ENCODE results near the gene PDCL3. TPM values are rescaled to one million over a fixed set of nuclear protein-coding genes. Genes with fewer than 3 reads are reported as not detected.

PDCL3 gene
- polyA plus RNA-seq, 1 donor (not counting 4 experiments of a cell fraction or from before 2014, with no cell fraction given): 42.2 TPM

GRCh38 chr2:100580367-100581276 lies 17.8 kb downstream of the PDCL3 start:
- Histone ChIP-seq H3K27ac (ENCODE audit: control insufficient read depth, insufficient read depth, low read length) (no peak overlapping the region), H2AFZ (ENCODE audit: control insufficient read depth, low read length) (no peak overlapping the region), H3K4me2 (ENCODE audit: control insufficient read depth, extremely low read depth, insufficient read depth, low read depth, low read length) (no peak overlapping the region), H4K20me1 (ENCODE audit: control insufficient read depth, extremely low read depth, insufficient read depth, low read length) (no peaks in the 10 kb centered on the region), H3K9me3 (ENCODE audit: control insufficient read depth, low read depth, low read length) (no peaks in the 10 kb centered on the region), H3K36me3 (ENCODE audit: control insufficient read depth in 2 of 2, extremely low read depth in 1 of 2, insufficient read depth in 2 of 2, low read length in 2 of 2) (no peaks in the 10 kb centered on the region), H3K9ac (ENCODE audit: control insufficient read depth, extremely low read depth, insufficient read depth, low read length) (no peak overlapping the region), H3K79me2 (ENCODE audit: control insufficient read depth, insufficient read depth, low read length) (no peaks in the 10 kb centered on the region), H3K27me3 (ENCODE audit: control insufficient read depth, extremely low read depth, insufficient read depth, low read length) (no peaks in the 10 kb centered on the region), H3K4me3 (ENCODE audit: control insufficient read depth in 2 of 3, extremely low read depth in 1 of 3, insufficient read depth in 2 of 3, low read depth in 1 of 3, low read length in 3 of 3) (no peak overlapping the region), H3K4me1 (ENCODE audit: control insufficient read depth, extremely low read depth, insufficient read depth, low read length) (no peaks in the 10 kb centered on the region), H3K9me1 (ENCODE audit: control insufficient read depth, extremely low read depth, insufficient read depth, low read length) (no peaks in the 10 kb centered on the region)
- no peak for TF ChIP-seq EZH2 (IDR thresholded peaks at IDR 0.05; ENCODE audit: low read length)
- TF ChIP-seq, protein P1, sequence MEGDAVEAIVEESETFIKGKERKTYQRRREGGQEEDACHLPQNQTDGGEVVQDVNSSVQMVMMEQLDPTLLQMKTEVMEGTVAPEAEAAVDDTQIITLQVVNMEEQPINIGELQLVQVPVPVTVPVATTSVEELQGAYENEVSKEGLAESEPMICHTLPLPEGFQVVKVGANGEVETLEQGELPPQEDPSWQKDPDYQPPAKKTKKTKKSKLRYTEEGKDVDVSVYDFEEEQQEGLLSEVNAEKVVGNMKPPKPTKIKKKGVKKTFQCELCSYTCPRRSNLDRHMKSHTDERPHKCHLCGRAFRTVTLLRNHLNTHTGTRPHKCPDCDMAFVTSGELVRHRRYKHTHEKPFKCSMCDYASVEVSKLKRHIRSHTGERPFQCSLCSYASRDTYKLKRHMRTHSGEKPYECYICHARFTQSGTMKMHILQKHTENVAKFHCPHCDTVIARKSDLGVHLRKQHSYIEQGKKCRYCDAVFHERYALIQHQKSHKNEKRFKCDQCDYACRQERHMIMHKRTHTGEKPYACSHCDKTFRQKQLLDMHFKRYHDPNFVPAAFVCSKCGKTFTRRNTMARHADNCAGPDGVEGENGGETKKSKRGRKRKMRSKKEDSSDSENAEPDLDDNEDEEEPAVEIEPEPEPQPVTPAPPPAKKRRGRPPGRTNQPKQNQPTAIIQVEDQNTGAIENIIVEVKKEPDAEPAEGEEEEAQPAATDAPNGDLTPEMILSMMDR (optimal IDR thresholded peaks at IDR 0.05 in 1 of 3, IDR thresholded peaks at IDR 0.05 in 1 of 3, conservative IDR thresholded peaks at IDR 0.05 in 1 of 3; ENCODE audit: extremely low read depth in 1 of 3, insufficient read depth in 2 of 3, low read length in 3 of 3): no peak
- DNase-seq (ENCODE audit: low read depth, low spot score) (no peak), FAIRE-seq (no peak)
- dilution Hi-C loops (cut with MboI; ENCODE audit: extremely low pct_ligation_motif_present, low sequenced_read_pairs): no loop called here

GRCh38 chr2:100581277-100581612 lies 18.5 kb downstream of the PDCL3 start:
- DNase-seq (ENCODE audit: low read depth, low spot score) (no peak), FAIRE-seq (no peak)
- H3K4me3 ChIP-seq (ENCODE audit: control insufficient read depth in 2 of 3, extremely low read depth in 1 of 3, insufficient read depth in 2 of 3, low read depth in 1 of 3, low read length in 3 of 3): no peak overlapping the region
- H3K4me2 ChIP-seq (ENCODE audit: control insufficient read depth, extremely low read depth, insufficient read depth, low read depth, low read length): no peak overlapping the region
- H3K79me2 ChIP-seq (ENCODE audit: control insufficient read depth, insufficient read depth, low read length): no peaks in the 10 kb centered on the region
- no peaks in the 10 kb centered on the region for H4K20me1 ChIP-seq (ENCODE audit: control insufficient read depth, extremely low read depth, insufficient read depth, low read length)
- H3K9ac ChIP-seq (ENCODE audit: control insufficient read depth, extremely low read depth, insufficient read depth, low read length): no peak overlapping the region
- dilution Hi-C loops (cut with MboI; ENCODE audit: extremely low pct_ligation_motif_present, low sequenced_read_pairs): no loop called here
- H3K27ac ChIP-seq (ENCODE audit: control insufficient read depth, insufficient read depth, low read length): no peak overlapping the region
- no peaks in the 10 kb centered on the region for H3K27me3 ChIP-seq (ENCODE audit: control insufficient read depth, extremely low read depth, insufficient read depth, low read length)
- H2AFZ ChIP-seq (ENCODE audit: control insufficient read depth, low read length): no peak overlapping the region
- no peaks in the 10 kb centered on the region for H3K4me1 ChIP-seq (ENCODE audit: control insufficient read depth, extremely low read depth, insufficient read depth, low read length)
- no peaks in the 10 kb centered on the region for H3K9me1 ChIP-seq (ENCODE audit: control insufficient read depth, extremely low read depth, insufficient read depth, low read length)
- H3K36me3 ChIP-seq (ENCODE audit: control insufficient read depth in 2 of 2, extremely low read depth in 1 of 2, insufficient read depth in 2 of 2, low read length in 2 of 2): no peaks in the 10 kb centered on the region
- TF ChIP-seq EZH2 (IDR thresholded peaks at IDR 0.05; ENCODE audit: low read length): no peak
- TF ChIP-seq, protein P1 (optimal IDR thresholded peaks at IDR 0.05 in 1 of 3, IDR thresholded peaks at IDR 0.05 in 1 of 3, conservative IDR thresholded peaks at IDR 0.05 in 1 of 3; ENCODE audit: extremely low read depth in 1 of 3, insufficient read depth in 2 of 3, low read length in 3 of 3): no peak
- H3K9me3 ChIP-seq (ENCODE audit: control insufficient read depth, low read depth, low read length): no peaks in the 10 kb centered on the region

Data from keratinocyte (primary cell).